ENCODE data around the gene CACFD1. TPM values are rescaled to one million over a fixed set of nuclear protein-coding genes. Genes with fewer than 3 reads are reported as not detected.

Gene CACFD1
- total and polyA plus RNA-seq, 9 of the 15 experiments (the other 6 are each of a cell fraction or from before 2014, with no cell fraction given) = 0.11 to 1.4 (median 1.1) TPM; not detected in 2

GRCh38 chr9:133477992-133478850 lies 18.4 kb downstream of the CACFD1 start:
- Histone ChIP-seq H3K9ac (ENCODE audit: insufficient read depth in 1 of 2, low read depth in 2 of 2, low read length in 2 of 2) (peak overlapping the region in 1 of 2 experiments; percentile 37; a peak in 1 of 4 replicates), H3K4me1 (replicated peaks in 1 of 2; ENCODE audit: control insufficient read depth in 2 of 2, insufficient read depth in 2 of 2, low read length in 2 of 2) (peaks cover 0 to 41% of the 10 kb centered on the region in 2 experiments; a peak in 3 of 5 replicates), H3K27ac (ENCODE audit: extremely low read depth, low read depth, low read length) (no peak overlapping the region), H3K9me3 (replicated peaks; ENCODE audit: control insufficient read depth, insufficient read depth, low read depth, low read length) (no peaks in the 10 kb centered on the region), H3K36me3 (ENCODE audit: control insufficient read depth, insufficient read depth, low read length) (no peaks in the 10 kb centered on the region), H3K4me2 (ENCODE audit: insufficient read depth, low read length) (peak overlapping the region; percentile 64; the same call in 1 of the 2 replicates), H3K9me1 (ENCODE audit: control insufficient read depth, insufficient read depth, low read length) (no peaks in the 10 kb centered on the region), H3K79me2 (ENCODE audit: control insufficient read depth, insufficient read depth, low read length) (no peaks in the 10 kb centered on the region), H4K20me1 (replicated peaks; ENCODE audit: control insufficient read depth, insufficient read depth, low read length) (peaks cover 19% of the 10 kb centered on the region), H3K4me3 (peak overlapping the region; percentile 23), H3K27me3 (ENCODE audit: control insufficient read depth in 2 of 2, insufficient read depth in 2 of 2, low read length in 2 of 2) (peaks cover 18 to 59% of the 10 kb centered on the region in 2 experiments), H2AFZ (ENCODE audit: low read depth, low read length) (peak overlapping the region; percentile 79; the same call in 1 of the 2 replicates)
- FAIRE-seq (no peak), DNase-seq (ENCODE audit: extremely low read depth in 1 of 4, low spot score in 3 of 4) (peak in 1 of 4 experiments; percentile 28), ATAC-seq (peak; percentile 7)
- TF ChIP-seq ZNF12 (CRISPR knock-in tag; IDR thresholded peaks at IDR 0.05) (no peak), HNRNPH1 (optimal IDR thresholded peaks at IDR 0.05; ENCODE audit: low read depth, low read length) (no peak), ZNF277 (CRISPR knock-in tag; IDR thresholded peaks at IDR 0.05; ENCODE audit: borderline replicate concordance) (no peak), SPI1 (IDR thresholded peaks at IDR 0.05; ENCODE audit: borderline replicate concordance, low read depth, low read length) (peak; percentile 68; the same call in 1 of the 2 replicates)
- intact Hi-C loops (cut with micrococcal nuclease) = no loop called here
- POLR2A ChIA-PET = interaction anchor here (0.5 to 1.2 kb wide), 6 partner anchors 10 to 148 kb away, joined by 3 to 5 read pairs (median 3); partner anchors contain the start of genes MED22 and RPL7A
- BruUV-seq (replicated peaks) = no TSS peak
- 11% methylated on average over 12 of the region's 17 CpGs for WGBS (ENCODE audit: insufficient coverage, low coverage, missing lambda C conversion rate)
- CTCF ChIA-PET (ENCODE audit: low intra/inter-chr PET ratio) = no interaction called here
- in situ Hi-C loops (cut with MboI) = no loop called here
